HT-29 (cell line): ENCODE data around the gene FHOD3. TPM values are rescaled to one million over a fixed set of nuclear protein-coding genes. Genes with fewer than 3 reads are reported as not detected.

ENCODE experiments used
- DNase-seq: peaks from one replicate; pipeline ENCODE4 v3.0.0-alpha.2; 2015; ENCODE audit warnings: low spot score
- total RNA-seq: library from RNA; depleted of rRNA; stranded (reverse); fragments of >200 nt; shearing (Covaris generic); gene quantifications from 2 replicates; pipeline ENCODE4 v1.2.3, GENCODE V29; 2014

Gene FHOD3
- total RNA-seq, 1 experiment from 2014 or later, result not detected

- DNase-seq, result no peak
Observed at GRCh38 chr18:36295880-36296301, 1.6 kb upstream of the FHOD3 start.

GRCh38 chr18:36296650-36297416 lies 680 bp upstream of the FHOD3 start:
- DNase-seq, result no peak

- no peak for DNase-seq
Observed at GRCh38 chr18:36298126-36298741, 721 bp downstream of the FHOD3 start.

GRCh38 chr18:36299015-36299414 lies 1.5 kb downstream of the FHOD3 start:
- DNase-seq, result no peak

- no peak for DNase-seq
Observed at GRCh38 chr18:36300211-36300610, 2.7 kb downstream of the FHOD3 start.

GRCh38 chr18:36301884-36302283 lies 4.4 kb downstream of the FHOD3 start:
- no peak for DNase-seq

- no peak for DNase-seq
Observed at GRCh38 chr18:36302676-36303075, 5.2 kb downstream of the FHOD3 start.

- no peak for DNase-seq
Observed at GRCh38 chr18:36303211-36303844, 5.8 kb downstream of the FHOD3 start.

GRCh38 chr18:36304723-36305122 lies 7.2 kb downstream of the FHOD3 start:
- DNase-seq, result no peak

GRCh38 chr18:36305375-36305774 lies 7.9 kb downstream of the FHOD3 start:
- DNase-seq, result no peak

- no peak for DNase-seq
Observed at GRCh38 chr18:36307513-36307912, 10.0 kb downstream of the FHOD3 start.

- no peak for DNase-seq
Observed at GRCh38 chr18:36308711-36309435, 11.4 kb downstream of the FHOD3 start.

GRCh38 chr18:36309436-36310391 lies 12.2 kb downstream of the FHOD3 start:
- DNase-seq, result peak; percentile 61

GRCh38 chr18:36311026-36311570 lies 13.6 kb downstream of the FHOD3 start:
- DNase-seq, result no peak

- DNase-seq, result no peak
Observed at GRCh38 chr18:36312806-36313395, 15.4 kb downstream of the FHOD3 start.

- DNase-seq, result no peak
Observed at GRCh38 chr18:36314098-36314497, 16.6 kb downstream of the FHOD3 start.

GRCh38 chr18:36314754-36315153 lies 17.2 kb downstream of the FHOD3 start:
- DNase-seq, result no peak

- DNase-seq, result no peak
Observed at GRCh38 chr18:36315736-36316135, 18.2 kb downstream of the FHOD3 start.

GRCh38 chr18:36316246-36316645 lies 18.7 kb downstream of the FHOD3 start:
- DNase-seq, result no peak
